DND-41 (cell line): ENCODE data around the gene MCF2L2.

Source experiments
- ATAC-seq: fragments of 200-7000 bp; cut with Tn5 transposase; 3 replicates; pipeline ENCODE4 v1.9.1; 2021; ENCODE audit warnings: low read depth; ENCODE audit not compliant: insufficient read depth
- DNase-seq: peaks from one replicate; pipeline ENCODE4 v3.0.0-alpha.2; 2020
- H2AFZ ChIP-seq: 2 replicates; pipeline ENCODE4 v1.6.0; 2012; ENCODE audit warnings: low read depth, low read length
- H3K27ac ChIP-seq: 2 replicates; pipeline ENCODE4 v1.5.1; 2012; ENCODE audit warnings: low read length, inconsistent platforms
- H3K27me3 ChIP-seq: fragments of 200-600 bp; sonication (generic); 2 replicates; pipeline ENCODE4 v1.6.0; 2012; ENCODE audit warnings: low read length, mild to moderate bottlenecking, inconsistent platforms; ENCODE audit not compliant: insufficient read depth, poor library complexity
- H3K36me3 ChIP-seq: 2 replicates; pipeline ENCODE4 v1.5.1; 2012; ENCODE audit warnings: low read length, inconsistent platforms; ENCODE audit not compliant: insufficient read depth
- H3K4me1 ChIP-seq: 2 replicates; pipeline ENCODE4 v1.5.1; 2012; ENCODE audit warnings: mild to moderate bottlenecking, low read length; ENCODE audit not compliant: insufficient read depth
- H3K4me2 ChIP-seq: 2 replicates; pipeline ENCODE4 v1.6.0; 2012; ENCODE audit warnings: mild to moderate bottlenecking, moderate library complexity, low read length, inconsistent platforms; ENCODE audit not compliant: insufficient read depth
- H3K4me3 ChIP-seq, 2 experiments: fragments of 200-600 bp in 1 of 2; shearing (Covaris generic) in 1 of 2; 2 replicates each; pipeline ENCODE4 v1.5.1; 2012 to 2016; ENCODE audit warnings: inconsistent platforms in 2 of 2, low read length in 2 of 2, mild to moderate bottlenecking in 2 of 2, low read depth in 1 of 2, moderate library complexity in 1 of 2
- H3K79me2 ChIP-seq: 2 replicates; pipeline ENCODE4 v1.6.0; 2012; ENCODE audit warnings: low read length, inconsistent platforms; ENCODE audit not compliant: insufficient read depth
- H3K9ac ChIP-seq: 2 replicates; pipeline ENCODE4 v1.6.0; 2012; ENCODE audit warnings: low read depth, mild to moderate bottlenecking, inconsistent platforms, low read length, moderate library complexity
- H3K9me3 ChIP-seq: 2 replicates; pipeline ENCODE4 v1.5.1; 2012; ENCODE audit warnings: low read length, moderate library complexity, mild to moderate bottlenecking, inconsistent platforms; ENCODE audit not compliant: insufficient read depth, severe bottlenecking
- H4K20me1 ChIP-seq: 2 replicates; pipeline ENCODE4 v1.6.0; 2012; ENCODE audit warnings: low read length; ENCODE audit not compliant: insufficient read depth
- CTCF ChIP-seq: IDR thresholded peaks from 2 replicates; pipeline ENCODE4 v1.5.1; 2012; ENCODE audit warnings: borderline replicate concordance, low read length, moderate library complexity, mild to moderate bottlenecking; ENCODE audit not compliant: poor library complexity, severe bottlenecking; ENCODE audit errors: extremely low read depth
- EZH2 ChIP-seq: IDR thresholded peaks from 3 replicates; pipeline ENCODE4 v1.6.1; 2012; ENCODE audit warnings: borderline replicate concordance, low read depth, mild to moderate bottlenecking, moderate library complexity, low read length, inconsistent platforms; ENCODE audit not compliant: severe bottlenecking

The MCF2L2 gene

DNA sequence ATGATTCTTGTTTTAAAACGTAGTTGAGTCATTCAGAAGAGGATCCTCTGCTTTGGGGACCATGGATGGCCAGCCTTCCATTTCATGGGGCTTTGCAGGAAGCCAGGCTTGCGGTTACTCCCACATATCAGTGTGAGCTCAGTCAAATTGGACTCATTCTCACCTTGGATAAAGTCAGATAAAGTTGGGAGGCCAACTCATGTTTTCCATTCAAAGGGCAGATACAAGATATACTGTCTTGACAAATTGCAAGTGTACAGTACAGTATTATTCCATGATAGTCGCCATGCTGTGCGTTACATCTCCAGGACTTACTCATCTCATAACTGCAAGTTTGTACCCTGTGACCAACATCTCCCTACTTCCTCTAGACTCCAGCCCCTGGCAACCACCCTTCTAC, 200.8 kb downstream of the MCF2L2 start:
- H3K9ac ChIP-seq, result no peak overlapping the region
- no peak for DNase-seq
- H3K27me3 ChIP-seq, result peaks cover 2% of the 10 kb centered on the region

DNA sequence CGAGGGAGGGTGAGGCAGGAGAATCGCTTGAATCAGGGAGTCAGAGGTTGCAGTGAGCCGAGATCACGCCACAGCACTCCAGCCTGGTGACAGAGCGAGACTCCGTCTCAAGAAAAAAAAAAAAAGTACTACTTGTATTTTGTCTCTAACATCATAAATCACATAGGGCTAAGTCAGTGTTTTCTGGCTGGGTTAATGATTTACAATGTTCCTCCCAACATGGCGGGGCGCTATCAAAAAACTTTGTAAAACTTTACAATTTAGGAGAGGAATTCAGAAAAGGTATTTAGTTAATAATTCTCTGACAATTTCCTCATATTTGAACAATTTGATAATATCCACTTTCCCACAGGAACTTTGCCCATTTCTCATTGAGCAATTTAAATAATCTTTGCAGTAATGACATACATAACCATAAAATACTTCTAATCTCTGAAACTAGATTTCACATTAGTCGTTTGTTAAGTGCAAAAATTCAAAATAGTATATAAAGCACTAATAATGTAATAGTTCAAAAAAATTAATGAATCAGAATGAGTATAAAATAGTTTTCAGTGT, 202.0 kb downstream of the MCF2L2 start:
- no peaks in the 10 kb centered on the region for H3K4me1 ChIP-seq
- no peak overlapping the region for H3K4me3 ChIP-seq
- no peak overlapping the region for H3K9ac ChIP-seq
- TF ChIP-seq CTCF, result no peak
- no peak for TF ChIP-seq EZH2
- no peaks in the 10 kb centered on the region for H4K20me1 ChIP-seq
- no peaks in the 10 kb centered on the region for H3K9me3 ChIP-seq
- DNase-seq, result no peak
- no peak overlapping the region for H2AFZ ChIP-seq
- H3K4me2 ChIP-seq, result no peak overlapping the region
- H3K27ac ChIP-seq, result no peak overlapping the region
- ATAC-seq, result no peak
- H3K27me3 ChIP-seq, result no peaks in the 10 kb centered on the region
- H3K36me3 ChIP-seq, result no peaks in the 10 kb centered on the region
- H3K79me2 ChIP-seq, result no peaks in the 10 kb centered on the region

More for the DNA sequence above, 200.8 kb downstream of the MCF2L2 start:
- H3K36me3 ChIP-seq, result no peaks in the 10 kb centered on the region
- H3K27ac ChIP-seq, result no peak overlapping the region
- H2AFZ ChIP-seq, result no peak overlapping the region
- H3K4me3 ChIP-seq, result no peak overlapping the region
- no peaks in the 10 kb centered on the region for H3K4me1 ChIP-seq
- no peak for ATAC-seq
- H4K20me1 ChIP-seq, result no peaks in the 10 kb centered on the region
- H3K4me2 ChIP-seq, result no peak overlapping the region
- no peaks in the 10 kb centered on the region for H3K79me2 ChIP-seq
- no peaks in the 10 kb centered on the region for H3K9me3 ChIP-seq
- TF ChIP-seq EZH2 (no peak), CTCF (no peak)

DNA sequence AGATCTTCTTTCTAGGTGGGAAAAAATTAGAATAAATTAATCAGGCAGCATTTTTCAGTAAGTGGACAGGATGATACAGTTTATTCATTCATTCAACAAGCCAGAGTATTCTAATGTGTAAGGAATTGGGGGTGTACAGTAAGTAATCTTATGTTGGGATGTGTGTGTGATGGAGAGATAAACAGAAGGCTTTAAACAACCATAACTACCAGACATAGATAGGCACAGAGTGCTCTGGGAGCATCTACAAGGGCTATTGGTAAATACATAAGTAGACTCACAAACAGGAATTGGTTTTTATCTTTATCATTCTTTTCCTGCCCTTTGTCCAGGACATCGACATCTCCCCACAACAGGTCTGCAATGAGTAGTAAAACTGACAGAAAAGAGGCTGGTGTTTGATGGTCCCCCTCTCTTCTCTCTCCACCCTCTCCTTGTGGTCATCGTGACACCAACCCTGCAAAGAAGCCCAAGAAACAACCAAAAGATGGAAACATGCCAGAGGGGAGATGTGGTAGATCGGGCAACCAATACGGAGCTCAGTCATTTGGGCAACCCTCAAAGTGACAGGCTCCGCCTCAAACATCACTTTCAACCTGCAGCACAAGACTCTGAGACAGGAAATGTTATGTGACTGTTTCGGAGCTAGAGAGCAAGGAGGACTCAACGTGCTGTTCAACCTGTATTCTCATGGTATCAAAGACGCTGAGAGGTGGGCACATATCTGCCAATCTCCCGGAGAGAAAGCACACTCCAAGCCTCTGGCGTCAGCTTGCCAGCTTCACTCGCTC, 204.0 kb downstream of the MCF2L2 start:
- ATAC-seq, result peak; percentile 50; the same call in 2 of the 3 replicates
- no peaks in the 10 kb centered on the region for H4K20me1 ChIP-seq

DNA sequence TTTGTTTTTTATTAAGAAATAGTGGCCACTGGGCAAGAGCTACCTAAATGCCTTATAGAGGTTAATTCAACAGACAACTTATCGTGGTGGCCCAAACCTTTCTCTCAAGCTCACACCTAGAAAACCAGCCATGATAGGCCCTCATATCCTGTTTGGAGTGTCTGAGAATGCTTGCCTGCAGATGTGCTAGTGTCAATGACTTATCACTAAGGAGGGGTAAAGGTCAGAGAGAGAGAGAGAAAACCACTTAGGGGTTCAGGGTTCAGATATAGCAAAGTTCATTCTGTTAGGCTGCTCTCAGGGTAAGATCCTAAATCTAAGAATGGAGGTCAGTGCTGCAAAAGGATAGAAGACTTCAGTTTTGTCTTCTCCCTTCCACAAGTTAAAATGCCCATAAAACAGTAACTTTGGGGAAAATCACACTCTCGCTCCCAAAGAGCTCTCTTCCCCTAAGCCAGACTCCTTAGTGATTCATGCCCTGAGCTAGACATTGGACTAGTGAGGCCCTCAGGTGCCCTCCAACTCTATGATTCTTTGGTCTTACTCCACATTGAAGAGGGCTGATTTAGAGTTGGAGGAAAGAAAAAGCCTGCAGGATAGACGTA, 205.7 kb downstream of the MCF2L2 start:
- Histone ChIP-seq H3K9me3 (no peaks in the 10 kb centered on the region), H3K79me2 (no peaks in the 10 kb centered on the region), H3K27me3 (no peaks in the 10 kb centered on the region), H3K4me2 (no peak overlapping the region), H3K9ac (no peak overlapping the region), H3K4me1 (no peaks in the 10 kb centered on the region), H3K4me3 (no peak overlapping the region), H3K27ac (no peak overlapping the region), H2AFZ (no peak overlapping the region), H3K36me3 (no peaks in the 10 kb centered on the region), H4K20me1 (no peaks in the 10 kb centered on the region)
- no peak for TF ChIP-seq CTCF
- TF ChIP-seq EZH2, result no peak
- DNase-seq, result no peak
- no peak for ATAC-seq

More for the DNA sequence above, 204.0 kb downstream of the MCF2L2 start:
- Histone ChIP-seq H3K4me2 (no peak overlapping the region), H2AFZ (no peak overlapping the region), H3K9me3 (no peaks in the 10 kb centered on the region), H3K27me3 (no peaks in the 10 kb centered on the region), H3K4me1 (no peaks in the 10 kb centered on the region), H3K79me2 (no peaks in the 10 kb centered on the region), H3K4me3 (no peak overlapping the region), H3K36me3 (no peaks in the 10 kb centered on the region), H3K27ac (no peak overlapping the region), H3K9ac (no peak overlapping the region)
- no peak for TF ChIP-seq EZH2
- DNase-seq, result no peak
